ENCODE data around the gene SAMD4A. TPM values are rescaled to one million over a fixed set of nuclear protein-coding genes. Genes with fewer than 3 reads are reported as not detected.

Gene SAMD4A
- total RNA-seq, 1 experiment from 2014 or later = 9.6 TPM

DNA sequence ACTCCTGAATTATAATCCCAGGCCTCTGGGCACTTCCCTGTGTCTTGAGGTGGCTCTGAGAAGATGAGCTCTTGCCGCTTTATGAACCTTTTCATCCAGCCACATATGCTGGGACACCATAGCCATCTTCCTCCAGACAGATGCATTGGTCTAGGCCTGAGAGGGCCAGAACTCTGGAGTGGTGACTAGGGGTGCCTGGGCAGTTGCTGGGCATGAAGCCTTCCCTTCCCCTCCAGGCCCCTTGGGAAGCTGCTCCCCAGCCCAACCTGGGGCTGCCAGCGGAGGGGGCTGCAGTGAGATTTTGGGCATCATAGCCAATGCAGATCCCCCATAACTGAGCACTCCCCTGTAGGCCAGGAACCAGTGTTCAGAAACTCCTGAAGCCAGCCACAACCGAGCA is 200.5 kb downstream of the SAMD4A start:
- no CpG with 5 or more reads among the region's 3 CpGs for WGBS (ENCODE audit: extremely low coverage, insufficient read length, low lambda C conversion rate)
- no peak overlapping the region for H2AFZ ChIP-seq (ENCODE audit: low read length)
- no peak overlapping the region for H3K14ac ChIP-seq (ENCODE audit: insufficient read depth, low read length)
- no peak overlapping the region for H2BK20ac ChIP-seq (ENCODE audit: low read depth, low read length, poor library complexity, severe bottlenecking)
- no peak overlapping the region for H3K27ac ChIP-seq (ENCODE audit: insufficient read length, low read depth, low read length)
- no peaks in the 10 kb centered on the region for H4K20me1 ChIP-seq (ENCODE audit: control insufficient read depth, insufficient read depth, insufficient read length)
- H4K91ac ChIP-seq (ENCODE audit: insufficient read length, low read depth, low read length) = no peak overlapping the region
- H3K4me2 ChIP-seq (ENCODE audit: insufficient read depth, insufficient read length, low read length) = no peak overlapping the region
- no peak overlapping the region for H3K9ac ChIP-seq (ENCODE audit: extremely low read depth, insufficient read length, low read length)
- H2BK15ac ChIP-seq (ENCODE audit: low read depth, low read length) = no peak overlapping the region
- H3K23ac ChIP-seq (ENCODE audit: insufficient read length, low read depth, low read length) = no peak overlapping the region
- DNase-seq = no peak
- Mint-ChIP-seq H3K4me1 (peaks cover 3% of the 10 kb centered on the region in 2 experiments), H3K36me3 (ENCODE audit: insufficient read depth in 1 of 3, low read depth in 3 of 3) (peaks cover 0 to 10% (median 0%) of the 10 kb centered on the region in 3 experiments; a peak in 2 of 7 replicates), H3K27ac (no peak overlapping the region), H3K27me3 (ENCODE audit: low read depth) (no peaks in the 10 kb centered on the region), H3K4me3 (no peak overlapping the region), H3K9me3 (no peaks in the 10 kb centered on the region)
- H3K23me2 ChIP-seq (ENCODE audit: insufficient read length, low read depth, low read length, poor library complexity, severe bottlenecking) = no peaks in the 10 kb centered on the region
- H3K18ac ChIP-seq (ENCODE audit: insufficient read length, low read depth, low read length) = no peak overlapping the region
- no peak overlapping the region for H2BK5ac ChIP-seq (ENCODE audit: insufficient read length, low read length)
- H4K5ac ChIP-seq (ENCODE audit: insufficient read length, low read depth, low read length) = no peak overlapping the region
- H2BK120ac ChIP-seq (ENCODE audit: low read depth, low read length, poor library complexity, severe bottlenecking) = no peak overlapping the region
- H3K27me3 ChIP-seq (ENCODE audit: insufficient read depth, low read length) = no peaks in the 10 kb centered on the region
- no peaks in the 10 kb centered on the region for H3K79me1 ChIP-seq (ENCODE audit: insufficient read depth, low read depth, low read length, poor library complexity, severe bottlenecking)
- H2AK5ac ChIP-seq (ENCODE audit: insufficient read length, low read length) = no peak overlapping the region
- no peaks in the 10 kb centered on the region for H3K9me3 ChIP-seq (ENCODE audit: control insufficient read depth, low read depth, low read length)
- no peaks in the 10 kb centered on the region for H3K4me1 ChIP-seq (ENCODE audit: insufficient read depth, low read length)
- no peak overlapping the region for H4K8ac ChIP-seq (replicated peaks; ENCODE audit: insufficient read length, low read depth, low read length)
- H3K4ac ChIP-seq (ENCODE audit: low read depth, low read length) = no peak overlapping the region
- TF ChIP-seq, protein P1, sequence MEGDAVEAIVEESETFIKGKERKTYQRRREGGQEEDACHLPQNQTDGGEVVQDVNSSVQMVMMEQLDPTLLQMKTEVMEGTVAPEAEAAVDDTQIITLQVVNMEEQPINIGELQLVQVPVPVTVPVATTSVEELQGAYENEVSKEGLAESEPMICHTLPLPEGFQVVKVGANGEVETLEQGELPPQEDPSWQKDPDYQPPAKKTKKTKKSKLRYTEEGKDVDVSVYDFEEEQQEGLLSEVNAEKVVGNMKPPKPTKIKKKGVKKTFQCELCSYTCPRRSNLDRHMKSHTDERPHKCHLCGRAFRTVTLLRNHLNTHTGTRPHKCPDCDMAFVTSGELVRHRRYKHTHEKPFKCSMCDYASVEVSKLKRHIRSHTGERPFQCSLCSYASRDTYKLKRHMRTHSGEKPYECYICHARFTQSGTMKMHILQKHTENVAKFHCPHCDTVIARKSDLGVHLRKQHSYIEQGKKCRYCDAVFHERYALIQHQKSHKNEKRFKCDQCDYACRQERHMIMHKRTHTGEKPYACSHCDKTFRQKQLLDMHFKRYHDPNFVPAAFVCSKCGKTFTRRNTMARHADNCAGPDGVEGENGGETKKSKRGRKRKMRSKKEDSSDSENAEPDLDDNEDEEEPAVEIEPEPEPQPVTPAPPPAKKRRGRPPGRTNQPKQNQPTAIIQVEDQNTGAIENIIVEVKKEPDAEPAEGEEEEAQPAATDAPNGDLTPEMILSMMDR (conservative IDR thresholded peaks at IDR 0.05) = no peak
- no peak overlapping the region for H3K56ac ChIP-seq (ENCODE audit: insufficient read length, low read depth, low read length)
- H3K79me2 ChIP-seq (ENCODE audit: insufficient read depth, low read length) = no peaks in the 10 kb centered on the region
- H3T11ph ChIP-seq (ENCODE audit: low read length) = no peak overlapping the region
- no peak overlapping the region for H2BK12ac ChIP-seq (ENCODE audit: insufficient read length, low read depth, low read length)
